Calu3 (cell line): Measurements from ENCODE around the gene SUSD5. TPM values are rescaled to one million over a fixed set of nuclear protein-coding genes. Genes with fewer than 3 reads are reported as not detected.

Source experiments
- BruUV-seq: library from RNA; stranded (reverse); fragments of 400-500 nt; replicated peaks from 2 replicates; lab custom pipeline; 2021; lab: Mats Ljungman, UMichigan
- CTCF ChIA-PET: fragments of 300-600 bp; sonication (Branson Sonifier 250); formaldehyde crosslinking; loops from one replicate; lab custom pipeline; 2022; ENCODE audit warnings: antibody characterized with exemption; lab: Charles Lee
- DNase-seq: peaks from one replicate; pipeline ENCODE4 v3.0.0; 2022
- H3K27ac Mint-ChIP-seq: one replicate; pipeline ENCODE4 v1.8.0; 2022; ENCODE audit warnings: mixed read lengths; ENCODE audit not compliant: unreplicated experiment
- H3K27me3 Mint-ChIP-seq: one replicate; pipeline ENCODE4 v1.8.0; 2022; ENCODE audit warnings: mixed read lengths; ENCODE audit not compliant: unreplicated experiment
- H3K36me3 Mint-ChIP-seq: one replicate; pipeline ENCODE4 v1.8.0; 2022; ENCODE audit warnings: mild to moderate bottlenecking, moderate library complexity, mixed read lengths; ENCODE audit not compliant: insufficient read depth, unreplicated experiment
- H3K4me1 Mint-ChIP-seq: one replicate; pipeline ENCODE4 v1.8.0; 2022; ENCODE audit warnings: mild to moderate bottlenecking, low read depth, mixed read lengths; ENCODE audit not compliant: unreplicated experiment
- H3K4me3 Mint-ChIP-seq: one replicate; pipeline ENCODE4 v1.8.0; 2022; ENCODE audit warnings: mild to moderate bottlenecking, low read depth, moderate library complexity, mixed read lengths; ENCODE audit not compliant: unreplicated experiment
- H3K9me3 Mint-ChIP-seq: one replicate; pipeline ENCODE4 v1.8.0; 2022; ENCODE audit warnings: low read depth, mixed read lengths; ENCODE audit not compliant: unreplicated experiment
- intact Hi-C: fragments of 100-400 bp; cut with micrococcal nuclease; formaldehyde crosslinking; loops from one replicate; pipeline ENCODE4 v1.10.0; 2022; ENCODE audit not compliant: unreplicated experiment
- total RNA-seq: library from RNA; stranded (reverse); gene quantifications from 2 replicates; pipeline ENCODE4 v1.2.3, GENCODE V29; 2022
- TF ChIP-seq, protein P1 (sequence below): fragments of 200-600 bp; IDR thresholded peaks from one replicate; pipeline ENCODE4 v1.8.0; 2022; ENCODE audit warnings: antibody characterized with exemption; ENCODE audit not compliant: unreplicated experiment

SUSD5 gene
- total RNA-seq, 1 experiment from 2014 or later, result 0.21 TPM

DNA sequence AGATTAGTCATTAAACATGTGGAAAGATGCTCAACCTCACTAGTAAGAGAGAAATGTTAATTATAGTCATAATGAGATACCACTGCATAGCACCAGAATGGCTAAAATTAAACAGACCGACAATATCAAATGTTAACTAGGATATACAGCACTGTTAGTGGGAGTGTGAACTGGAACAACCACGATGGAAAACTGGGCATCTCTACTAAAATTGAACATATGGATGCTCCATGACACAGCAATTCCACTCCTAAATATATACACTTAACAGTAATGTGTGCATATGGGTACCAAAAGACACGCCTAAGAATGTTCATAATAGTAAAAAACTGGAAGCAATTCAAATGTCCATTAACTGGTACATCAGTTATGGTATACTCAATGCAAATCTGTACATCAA lies 63.3 kb downstream of the SUSD5 start:
- BruUV-seq, result no TSS peak
- no peak for DNase-seq
- H3K36me3 Mint-ChIP-seq, result no peaks in the 10 kb centered on the region
- intact Hi-C loops, result no loop called here
- TF ChIP-seq, protein P1, sequence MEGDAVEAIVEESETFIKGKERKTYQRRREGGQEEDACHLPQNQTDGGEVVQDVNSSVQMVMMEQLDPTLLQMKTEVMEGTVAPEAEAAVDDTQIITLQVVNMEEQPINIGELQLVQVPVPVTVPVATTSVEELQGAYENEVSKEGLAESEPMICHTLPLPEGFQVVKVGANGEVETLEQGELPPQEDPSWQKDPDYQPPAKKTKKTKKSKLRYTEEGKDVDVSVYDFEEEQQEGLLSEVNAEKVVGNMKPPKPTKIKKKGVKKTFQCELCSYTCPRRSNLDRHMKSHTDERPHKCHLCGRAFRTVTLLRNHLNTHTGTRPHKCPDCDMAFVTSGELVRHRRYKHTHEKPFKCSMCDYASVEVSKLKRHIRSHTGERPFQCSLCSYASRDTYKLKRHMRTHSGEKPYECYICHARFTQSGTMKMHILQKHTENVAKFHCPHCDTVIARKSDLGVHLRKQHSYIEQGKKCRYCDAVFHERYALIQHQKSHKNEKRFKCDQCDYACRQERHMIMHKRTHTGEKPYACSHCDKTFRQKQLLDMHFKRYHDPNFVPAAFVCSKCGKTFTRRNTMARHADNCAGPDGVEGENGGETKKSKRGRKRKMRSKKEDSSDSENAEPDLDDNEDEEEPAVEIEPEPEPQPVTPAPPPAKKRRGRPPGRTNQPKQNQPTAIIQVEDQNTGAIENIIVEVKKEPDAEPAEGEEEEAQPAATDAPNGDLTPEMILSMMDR, result no peak
- no peaks in the 10 kb centered on the region for H3K4me1 Mint-ChIP-seq
- no peak overlapping the region for H3K27ac Mint-ChIP-seq
- H3K4me3 Mint-ChIP-seq, result no peak overlapping the region
- H3K9me3 Mint-ChIP-seq, result no peaks in the 10 kb centered on the region
- CTCF ChIA-PET, result no interaction called here
- no peaks in the 10 kb centered on the region for H3K27me3 Mint-ChIP-seq

DNA sequence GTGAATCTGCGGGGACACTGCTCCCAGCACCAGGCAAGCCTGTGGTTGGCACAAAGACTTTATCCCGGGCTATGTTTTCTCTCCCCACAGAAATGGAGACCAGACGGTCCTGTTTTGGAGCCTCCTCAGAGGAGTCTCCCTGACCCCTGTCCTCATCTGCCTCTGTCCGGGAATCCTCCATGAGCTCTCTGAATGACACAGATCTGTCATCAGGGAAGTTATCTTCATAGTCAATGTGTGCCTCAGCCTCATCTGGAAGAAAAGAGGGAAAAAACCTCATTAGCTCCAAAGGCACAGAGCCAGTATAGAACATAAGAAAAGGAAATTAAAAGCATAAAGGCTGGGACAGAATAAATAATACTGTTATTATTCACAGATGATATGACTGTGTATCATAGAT lies 64.8 kb downstream of the SUSD5 start:
- H3K36me3 Mint-ChIP-seq, result no peaks in the 10 kb centered on the region
- CTCF ChIA-PET, result no interaction called here
- DNase-seq, result no peak
- no TSS peak for BruUV-seq
- intact Hi-C loops, result no loop called here
- H3K27me3 Mint-ChIP-seq, result no peaks in the 10 kb centered on the region
- no peaks in the 10 kb centered on the region for H3K9me3 Mint-ChIP-seq
- no peaks in the 10 kb centered on the region for H3K4me1 Mint-ChIP-seq
- TF ChIP-seq, protein P1, result no peak
- no peak overlapping the region for H3K4me3 Mint-ChIP-seq
- no peak overlapping the region for H3K27ac Mint-ChIP-seq

DNA sequence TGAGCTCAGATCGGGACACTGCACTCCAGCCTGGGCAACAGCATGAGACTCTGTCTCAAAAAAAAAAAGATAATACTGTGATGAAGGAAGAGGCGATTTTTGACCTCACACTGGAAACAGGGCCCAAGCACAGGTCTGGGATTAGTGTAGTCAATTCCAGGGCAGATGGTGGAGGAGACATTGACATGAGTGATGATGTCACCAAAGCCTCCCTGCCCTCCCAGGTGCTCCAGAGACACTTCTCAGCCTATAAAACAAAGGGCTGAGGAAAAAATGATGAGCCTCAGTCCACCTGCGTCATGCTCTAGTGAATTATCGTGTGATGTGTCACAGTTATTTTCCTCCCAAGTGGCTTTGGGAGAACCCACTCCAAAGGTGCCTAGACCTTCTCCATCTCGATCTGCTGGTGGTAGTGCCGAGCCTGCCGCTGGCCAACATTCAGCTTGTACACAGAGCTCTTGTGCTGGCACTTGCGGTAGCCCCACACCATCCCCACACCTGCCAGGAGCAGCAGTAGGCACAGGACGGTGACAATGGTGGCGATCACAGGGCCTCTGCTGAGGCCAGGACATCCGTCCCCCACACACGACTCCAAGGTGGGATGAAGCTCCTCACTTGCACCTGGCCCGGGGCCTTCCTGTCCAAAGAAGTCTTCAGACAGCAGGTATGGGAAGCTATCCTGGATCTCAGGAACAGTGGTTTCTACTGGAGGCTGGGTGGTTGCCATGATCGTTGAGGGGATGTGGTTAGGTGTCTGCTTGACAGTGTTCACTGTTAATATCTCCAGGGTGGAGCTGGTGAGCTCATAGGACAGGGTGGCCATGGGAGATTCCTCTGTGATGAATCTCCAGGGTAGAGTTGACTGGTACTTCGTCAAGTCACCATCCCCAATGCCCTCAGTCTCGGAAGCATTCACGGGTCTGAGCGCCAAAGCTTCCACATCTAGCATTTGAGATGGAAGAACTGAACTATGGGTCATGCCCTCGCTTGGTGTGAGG lies 65.9 kb downstream of the SUSD5 start:
- Mint-ChIP-seq H3K4me3 (no peak overlapping the region), H3K9me3 (no peaks in the 10 kb centered on the region), H3K4me1 (no peaks in the 10 kb centered on the region), H3K36me3 (no peaks in the 10 kb centered on the region), H3K27ac (no peak overlapping the region), H3K27me3 (no peaks in the 10 kb centered on the region)
- intact Hi-C loops, result no loop called here
- TF ChIP-seq, protein P1, result no peak
- CTCF ChIA-PET, result interaction anchor here (1.2 kb wide), 1 partner anchor 17 kb away, joined by 3 read pairs; no protein-coding TSS in a partner anchor
- no TSS peak for BruUV-seq
- DNase-seq, result no peak

DNA sequence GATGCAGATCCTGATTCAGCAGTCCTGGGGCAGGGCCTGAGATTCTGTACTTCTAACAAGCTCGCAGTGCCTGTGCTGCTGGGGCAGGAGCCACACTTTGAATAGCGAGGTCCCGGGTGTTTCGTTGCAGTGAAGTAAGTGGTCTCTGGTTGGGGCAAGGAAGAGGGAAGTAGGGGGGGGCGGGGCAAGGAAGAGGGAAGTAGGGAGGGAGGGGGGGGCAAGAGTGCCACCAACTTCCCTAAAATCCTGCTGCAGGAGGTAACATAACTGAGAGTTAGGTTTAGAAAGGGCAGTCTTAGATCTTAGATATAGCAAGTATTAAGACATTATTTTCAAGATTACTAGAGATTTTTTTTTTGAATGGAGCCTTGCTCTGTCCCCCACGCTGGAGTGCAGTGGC lies 69.3 kb downstream of the SUSD5 start:
- CTCF ChIA-PET, result interaction anchor here (0.6 kb wide), 1 partner anchor 17 kb away, joined by 3 read pairs; no protein-coding TSS in a partner anchor
- no peak for DNase-seq
- no peak overlapping the region for H3K4me3 Mint-ChIP-seq
- H3K36me3 Mint-ChIP-seq, result no peaks in the 10 kb centered on the region
- H3K4me1 Mint-ChIP-seq, result no peaks in the 10 kb centered on the region
- no peaks in the 10 kb centered on the region for H3K27me3 Mint-ChIP-seq
- H3K27ac Mint-ChIP-seq, result no peak overlapping the region
- intact Hi-C loops, result no loop called here
- TF ChIP-seq, protein P1, result no peak
- no peaks in the 10 kb centered on the region for H3K9me3 Mint-ChIP-seq
- no TSS peak for BruUV-seq
